NB4 (cell line): ENCODE data around the gene CST1.

Source experiments
- POLR2A ChIP-seq: IDR thresholded peaks from 2 replicates; pipeline ENCODE4 v1.6.1; 2011; ENCODE audit warnings: mild to moderate bottlenecking; ENCODE audit not compliant: insufficient read length; ENCODE audit errors: extremely low read depth
- TF ChIP-seq, protein P1 (sequence below): IDR thresholded peaks from one replicate; pipeline ENCODE4 v1.5.1; 2012; ENCODE audit warnings: low read depth, low read length

DNA sequence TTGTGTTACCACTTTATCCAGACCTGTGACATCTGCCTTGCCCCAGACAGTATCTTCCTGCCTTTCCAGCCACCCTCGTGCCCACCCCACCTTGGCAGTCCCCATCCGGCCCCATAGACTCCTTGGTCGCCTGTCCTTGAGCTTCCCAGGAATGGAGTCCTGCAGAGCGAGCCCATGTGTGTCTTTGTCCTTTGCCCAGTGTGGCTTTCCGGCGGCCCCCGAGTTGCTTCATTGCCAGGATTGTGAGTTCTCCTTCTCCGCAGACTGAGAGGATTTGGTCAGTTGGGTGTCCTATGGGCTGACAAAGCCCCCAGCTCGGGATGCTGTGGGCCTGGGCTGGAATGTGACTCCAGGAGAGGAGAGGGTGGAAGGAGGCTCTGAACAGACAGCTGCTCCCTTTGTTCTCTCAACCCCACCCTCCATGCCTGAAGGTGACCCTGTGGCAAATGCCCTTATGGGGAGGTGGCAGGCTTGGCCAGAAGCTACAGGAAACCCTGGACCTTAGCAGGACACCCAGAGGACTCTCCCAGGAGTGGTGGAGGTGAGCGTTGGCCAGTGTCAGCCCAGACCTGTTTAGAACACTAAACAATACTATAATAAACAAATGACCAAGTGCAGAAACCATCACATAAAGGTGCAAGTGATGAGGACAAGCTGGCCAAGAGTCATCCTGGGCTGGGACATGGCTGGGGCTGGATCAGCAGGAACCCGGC is 1.9 kb upstream of the CST1 start:
- no peak for TF ChIP-seq POLR2A
- TF ChIP-seq, protein P1, sequence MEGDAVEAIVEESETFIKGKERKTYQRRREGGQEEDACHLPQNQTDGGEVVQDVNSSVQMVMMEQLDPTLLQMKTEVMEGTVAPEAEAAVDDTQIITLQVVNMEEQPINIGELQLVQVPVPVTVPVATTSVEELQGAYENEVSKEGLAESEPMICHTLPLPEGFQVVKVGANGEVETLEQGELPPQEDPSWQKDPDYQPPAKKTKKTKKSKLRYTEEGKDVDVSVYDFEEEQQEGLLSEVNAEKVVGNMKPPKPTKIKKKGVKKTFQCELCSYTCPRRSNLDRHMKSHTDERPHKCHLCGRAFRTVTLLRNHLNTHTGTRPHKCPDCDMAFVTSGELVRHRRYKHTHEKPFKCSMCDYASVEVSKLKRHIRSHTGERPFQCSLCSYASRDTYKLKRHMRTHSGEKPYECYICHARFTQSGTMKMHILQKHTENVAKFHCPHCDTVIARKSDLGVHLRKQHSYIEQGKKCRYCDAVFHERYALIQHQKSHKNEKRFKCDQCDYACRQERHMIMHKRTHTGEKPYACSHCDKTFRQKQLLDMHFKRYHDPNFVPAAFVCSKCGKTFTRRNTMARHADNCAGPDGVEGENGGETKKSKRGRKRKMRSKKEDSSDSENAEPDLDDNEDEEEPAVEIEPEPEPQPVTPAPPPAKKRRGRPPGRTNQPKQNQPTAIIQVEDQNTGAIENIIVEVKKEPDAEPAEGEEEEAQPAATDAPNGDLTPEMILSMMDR, result no peak
